Activated naive CD8-positive, alpha-beta T cell (primary cell): ENCODE data around the gene CIAPIN1.
"Not testable (repeated sequence)": the region's sequence is repeated elsewhere in the genome, so short reads cannot be mapped to it uniquely, and the experiment has no call there.

ENCODE experiments used
- H3K27ac Mint-ChIP-seq: one replicate; pipeline ENCODE4 v1.8.0; 2021; ENCODE audit warnings: mixed read lengths
- H3K27me3 Mint-ChIP-seq: one replicate; pipeline ENCODE4 v1.8.0; 2021; ENCODE audit warnings: mixed read lengths
- H3K36me3 Mint-ChIP-seq: one replicate; pipeline ENCODE4 v1.8.0; 2021; ENCODE audit warnings: mixed read lengths
- H3K4me1 Mint-ChIP-seq: one replicate; pipeline ENCODE4 v1.8.0; 2021; ENCODE audit warnings: low read depth, mixed read lengths
- H3K4me3 Mint-ChIP-seq: one replicate; pipeline ENCODE4 v1.8.0; 2021; ENCODE audit warnings: mild to moderate bottlenecking, mixed read lengths
- H3K9me3 Mint-ChIP-seq: one replicate; pipeline ENCODE4 v1.8.0; 2021; ENCODE audit warnings: low read depth, mixed read lengths

The CIAPIN1 gene

GRCh38 chr16:57409870-57410587 lies 37.2 kb downstream of the CIAPIN1 start:
- H3K4me1 Mint-ChIP-seq, result no peaks in the 10 kb centered on the region
- no peaks in the 10 kb centered on the region for H3K36me3 Mint-ChIP-seq
- H3K4me3 Mint-ChIP-seq, result no peak overlapping the region
- H3K9me3 Mint-ChIP-seq, result no peaks in the 10 kb centered on the region
- no peaks in the 10 kb centered on the region for H3K27me3 Mint-ChIP-seq
- H3K27ac Mint-ChIP-seq, result no peak overlapping the region

GRCh38 chr16:57409065-57409464 lies 38.1 kb downstream of the CIAPIN1 start:
- Mint-ChIP-seq H3K4me1 (no peaks in the 10 kb centered on the region), H3K36me3 (no peaks in the 10 kb centered on the region), H3K4me3 (no peak overlapping the region), H3K27ac (peak overlapping the region; percentile 9), H3K9me3 (no peaks in the 10 kb centered on the region), H3K27me3 (no peaks in the 10 kb centered on the region)

GRCh38 chr16:57407521-57408353 lies 39.4 kb downstream of the CIAPIN1 start:
- H3K4me1 Mint-ChIP-seq, result no peaks in the 10 kb centered on the region

GRCh38 chr16:57406881-57407280 lies 40.3 kb downstream of the CIAPIN1 start:
- Mint-ChIP-seq H3K27ac (no peak overlapping the region), H3K4me1 (no peaks in the 10 kb centered on the region), H3K36me3 (no peaks in the 10 kb centered on the region), H3K4me3 (no peak overlapping the region), H3K27me3 (no peaks in the 10 kb centered on the region), H3K9me3 (no peaks in the 10 kb centered on the region)

More at GRCh38 chr16:57407521-57408353, 39.4 kb downstream of the CIAPIN1 start:
- Mint-ChIP-seq H3K36me3 (no peaks in the 10 kb centered on the region), H3K27ac (no peak overlapping the region), H3K27me3 (no peaks in the 10 kb centered on the region), H3K9me3 (no peaks in the 10 kb centered on the region), H3K4me3 (no peak overlapping the region)

- Mint-ChIP-seq H3K27ac (no peak overlapping the region), H3K9me3 (no peaks in the 10 kb centered on the region), H3K4me3 (no peak overlapping the region), H3K36me3 (no peaks in the 10 kb centered on the region), H3K4me1 (no peaks in the 10 kb centered on the region), H3K27me3 (no peaks in the 10 kb centered on the region)
Measured at GRCh38 chr16:57405097-57405496, 42.1 kb downstream of the CIAPIN1 start.

GRCh38 chr16:57403965-57404817 lies 43.0 kb downstream of the CIAPIN1 start, which contains the start of gene CCL17:
CCL17 (plus strand) TSS chr16:57404767; CDS start chr16:57413933, 9,166 bp downstream.
- Mint-ChIP-seq H3K4me3 (no peak within 1 kb of the TSS), H3K9me3 (no peaks in the 10 kb centered on the region), H3K27ac (no peak within 1 kb of the TSS), H3K4me1 (no peaks in the 10 kb centered on the region), H3K27me3 (no peaks in the 10 kb centered on the region), H3K36me3 (no peaks in the 10 kb centered on the region)

- H3K36me3 Mint-ChIP-seq, result no peaks in the 10 kb centered on the region
- no peaks in the 10 kb centered on the region for H3K27me3 Mint-ChIP-seq
- no peak overlapping the region for H3K27ac Mint-ChIP-seq
- H3K4me3 Mint-ChIP-seq, result no peak overlapping the region
- no peaks in the 10 kb centered on the region for H3K4me1 Mint-ChIP-seq
- H3K9me3 Mint-ChIP-seq, result no peaks in the 10 kb centered on the region
Measured at GRCh38 chr16:57401943-57402640, 45.1 kb downstream of the CIAPIN1 start.

GRCh38 chr16:57397493-57397892 lies 49.7 kb downstream of the CIAPIN1 start:
- H3K9me3 Mint-ChIP-seq, H3K36me3 Mint-ChIP-seq, H3K4me3 Mint-ChIP-seq, H3K4me1 Mint-ChIP-seq, H3K27ac Mint-ChIP-seq, H3K27me3 Mint-ChIP-seq: not testable (repeated sequence)

- Mint-ChIP-seq H3K36me3 (no peaks in the 10 kb centered on the region), H3K9me3 (no peaks in the 10 kb centered on the region), H3K27me3 (no peaks in the 10 kb centered on the region), H3K4me3 (no peak overlapping the region), H3K27ac (no peak overlapping the region), H3K4me1 (no peaks in the 10 kb centered on the region)
Measured at GRCh38 chr16:57396786-57397185, 50.4 kb downstream of the CIAPIN1 start.

GRCh38 chr16:57395026-57395425 lies 52.2 kb downstream of the CIAPIN1 start:
- no peak overlapping the region for H3K4me3 Mint-ChIP-seq
- H3K27me3 Mint-ChIP-seq, result no peaks in the 10 kb centered on the region
- no peak overlapping the region for H3K27ac Mint-ChIP-seq
- H3K9me3 Mint-ChIP-seq, result no peaks in the 10 kb centered on the region
- no peaks in the 10 kb centered on the region for H3K4me1 Mint-ChIP-seq
- no peaks in the 10 kb centered on the region for H3K36me3 Mint-ChIP-seq

GRCh38 chr16:57394444-57394843 lies 52.7 kb downstream of the CIAPIN1 start:
- H3K4me3 Mint-ChIP-seq, result no peak overlapping the region
- H3K27me3 Mint-ChIP-seq, result no peaks in the 10 kb centered on the region
- no peaks in the 10 kb centered on the region for H3K36me3 Mint-ChIP-seq
- H3K9me3 Mint-ChIP-seq, result no peaks in the 10 kb centered on the region
- no peak overlapping the region for H3K27ac Mint-ChIP-seq
- H3K4me1 Mint-ChIP-seq, result no peaks in the 10 kb centered on the region

GRCh38 chr16:57392694-57393093 lies 54.5 kb downstream of the CIAPIN1 start:
- H3K9me3 Mint-ChIP-seq, result no peaks in the 10 kb centered on the region
- no peak overlapping the region for H3K4me3 Mint-ChIP-seq
- no peaks in the 10 kb centered on the region for H3K4me1 Mint-ChIP-seq
- no peaks in the 10 kb centered on the region for H3K36me3 Mint-ChIP-seq
- H3K27ac Mint-ChIP-seq, result no peak overlapping the region
- H3K27me3 Mint-ChIP-seq, result no peaks in the 10 kb centered on the region

GRCh38 chr16:57391708-57392107 lies 55.5 kb downstream of the CIAPIN1 start:
- no peaks in the 10 kb centered on the region for H3K9me3 Mint-ChIP-seq
- H3K4me1 Mint-ChIP-seq, result no peaks in the 10 kb centered on the region
- no peaks in the 10 kb centered on the region for H3K27me3 Mint-ChIP-seq

GRCh38 chr16:57391300-57391699 lies 55.9 kb downstream of the CIAPIN1 start:
- H3K4me1 Mint-ChIP-seq, result peaks cover 2% of the 10 kb centered on the region
- H3K27ac Mint-ChIP-seq, result no peak overlapping the region
- H3K27me3 Mint-ChIP-seq, result no peaks in the 10 kb centered on the region
- H3K9me3 Mint-ChIP-seq, result no peaks in the 10 kb centered on the region
- no peaks in the 10 kb centered on the region for H3K36me3 Mint-ChIP-seq
- H3K4me3 Mint-ChIP-seq, result no peak overlapping the region

More at GRCh38 chr16:57391708-57392107, 55.5 kb downstream of the CIAPIN1 start:
- Mint-ChIP-seq H3K27ac (no peak overlapping the region), H3K36me3 (no peaks in the 10 kb centered on the region), H3K4me3 (no peak overlapping the region)
